Heart left ventricle (tissue), 16 donors: ENCODE data around the gene SMURF1. TPM values are rescaled to one million over a fixed set of nuclear protein-coding genes. Genes with fewer than 3 reads are reported as not detected.
"Not testable (repeated sequence)": the region's sequence is repeated elsewhere in the genome, so short reads cannot be mapped to it uniquely, and the experiment has no call there.

Experiments
- ATAC-seq, 4 donors: fragments of 200-7000 bp; cut with Tn5 transposase; one replicate each; pipeline ENCODE4 v1.9.1; 2020 to 2022; ENCODE audit warnings: moderate library complexity in 4 of 4, mild to moderate bottlenecking in 3 of 4, moderate number of reproducible peaks in 1 of 4
- DNase-seq, 5 donors: peaks; one replicate each; pipeline ENCODE4 v3.0.0-alpha.2; 2020
- H3K27ac ChIP-seq, 12 donors: fragments of 200-600 bp; sonication (generic) in 4 of 12; one replicate each; pipeline versions ENCODE4 v1.5.0 to v1.8.0; 2016 to 2022; ENCODE audit warnings: mild to moderate bottlenecking in 2 of 12
- H3K27me3 ChIP-seq, 9 donors: fragments of 200-600 bp; sonication (generic) in 2 of 9; one replicate each; pipeline versions ENCODE4 v1.5.1 to v1.8.0; 2016 to 2022; ENCODE audit warnings: mild to moderate bottlenecking in 3 of 9
- H3K36me3 ChIP-seq, 9 donors: fragments of 200-600 bp; sonication (generic) in 2 of 9; one replicate each; pipeline versions ENCODE4 v1.5.0 to v1.8.0; 2018 to 2022; ENCODE audit warnings: mild to moderate bottlenecking in 2 of 9
- H3K4me1 ChIP-seq, 12 donors: fragments of 200-600 bp; sonication (generic) in 4 of 12; one replicate each; pipeline versions ENCODE4 v1.5.0 to v1.8.0; 2016 to 2022; ENCODE audit warnings: mild to moderate bottlenecking in 3 of 12
- H3K4me3 ChIP-seq, 12 donors: fragments of 200-600 bp; sonication (generic) in 4 of 12; one replicate each; pipeline versions ENCODE4 v1.5.0 to v1.8.0; 2017 to 2022; ENCODE audit warnings: mild to moderate bottlenecking in 9 of 12, moderate library complexity in 4 of 12
- H3K9me3 ChIP-seq, 12 donors: fragments of 200-600 bp; sonication (generic) in 4 of 12; one replicate each; pipeline versions ENCODE4 v1.5.0 to v1.8.0; 2016 to 2022; ENCODE audit warnings: mild to moderate bottlenecking in 1 of 12
- CTCF ChIP-seq, 12 donors: fragments of 200-600 bp; sonication (generic) in 4 of 12; IDR thresholded peaks; one replicate each; pipeline versions ENCODE4 v1.5.0 to v1.8.0; 2018 to 2022; ENCODE audit warnings: antibody characterized with exemption in 12 of 12, mild to moderate bottlenecking in 5 of 12
- POLR2A ChIP-seq, 2 donors: fragments of 450-650 bp; IDR thresholded peaks; one replicate each; pipeline ENCODE4 v1.6.1; 2017; ENCODE audit warnings: antibody characterized with exemption in 2 of 2, mild to moderate bottlenecking in 2 of 2, moderate library complexity in 2 of 2
- WGBS, 4 donors: extraction: QIAGEN DNeasy Blood & Tissue Kit in 2 of 4; methylation state at CpG; one replicate each; pipeline versions ENCODE4 v1.1.5 to v1.1.7; 2013 to 2018; 5-methylcytosine and 5-hydroxymethylcytosine counted together
- intact Hi-C, 10 donors: fragments of 100-400 bp; cut with DNase I; formaldehyde crosslinking; loops; one replicate each; pipeline versions ENCODE4 v1.11.1 to v1.14.2; 2022
- polyA plus RNA-seq, 2 donors: library from polyadenylated mRNA; stranded (reverse); fragments of 200-250 nt; gene quantifications; one replicate each; pipeline ENCODE4 v1.2.3, GENCODE V29; 2013
- total RNA-seq, 9 donors: library from RNA; depleted of rRNA in 2 of 9; stranded (reverse); fragments of >200 nt in 2 of 9; fragmentation: NEBNext Ultra II Directional in 3 of 9; extraction: Animal tissue kit (Norgen Biotek cat#: 25700) in 3 of 9; gene quantifications; one replicate each; pipeline versions ENCODE4 v1.1.0 to v1.2.4, GENCODE V29; 2016 to 2023
- donor health status: ischemic (EF 13 %, LVEDD 7.1; RV severe dilation, severe dysfunction).
- donor health status: healthy with polysubstance abuse.
- donor health status: DM: no; HTN: yes; CAD: no.
- donor health status: DM: no; HTN: no; CAD: no.
- donor health status: ischemic (EF 25% LVEDD 6.9; RV normal size, moderate dysfunction).
- donor health status: ischemic (EF 25% LVEDD 5.7; RV mildly dilated, moderate dysfunction).
- donor health status: healthy.
- donor health status: DM: yes; HTN: yes; CAD: no.
- donor health status: ischemic (EF 35%, LVEDD 5.7; RV mildly dilated, moderate dysfunction).
- donor health status: nonischemic (EF 11% LVEDD 7.7; RV severe dilation, severe dysfunction).
- donor health status: DM: yes; HTN: yes; CAD: no.
- donor health status: PGD.
- donor health status: ischemic (EF 29% LVEDD 5.4; RV normal size, mild dysfunction).
- donor health status: nonischemic (EF 23%, LVEDD 6.1; RV moderate dilation, normal function).

Gene SMURF1
- total and polyA plus RNA-seq, 11 donors, result 3.5 to 15.4 (median 12.4) TPM

- ATAC-seq, result no peak
- peaks cover 0 to 9% (median 0%) of the 10 kb centered on the region in 12 donors for H3K4me1 ChIP-seq
- 94% methylated on average over 15 of the region's 15 CpGs for WGBS, 4 donors
- intact Hi-C loops, result loop anchor here in 6 of 10 donors (5.0 to 10.0 kb wide), 2 partner anchors 95 to 97 kb away; partner anchors contain the start of gene SMURF1 (in 6 of the 6)
- H3K27me3 ChIP-seq, result no peaks in the 10 kb centered on the region
- no peak overlapping the region for H3K4me3 ChIP-seq
- no peak for DNase-seq
- H3K27ac ChIP-seq, result no peak overlapping the region
- H3K36me3 ChIP-seq, result peaks cover 4 to 100% (median 96%) of the 10 kb centered on the region in 9 donors
- TF ChIP-seq POLR2A (IDR thresholded peaks at IDR 0.05) (no peak), CTCF (IDR thresholded peaks at IDR 0.05) (no peak)
- no peaks in the 10 kb centered on the region for H3K9me3 ChIP-seq
These were observed 96.3 kb downstream of the SMURF1 start for GRCh38 chr7:99047526-99048077.

GRCh38 chr7:99046722-99047121, 97.2 kb downstream of the SMURF1 start:
- intact Hi-C loops, result loop anchor here in 6 of 10 donors (5.0 to 10.0 kb wide), 2 partner anchors 96 to 98 kb away; partner anchors contain the start of gene SMURF1 (in 6 of the 6)
- Histone ChIP-seq H3K27ac (no peak overlapping the region), H3K27me3 (no peaks in the 10 kb centered on the region), H3K4me3 (no peak overlapping the region), H3K9me3 (no peaks in the 10 kb centered on the region), H3K4me1 (peaks cover 0 to 13% (median 0%) of the 10 kb centered on the region in 12 donors), H3K36me3 (peaks cover 4 to 99% (median 95%) of the 10 kb centered on the region in 9 donors)
- WGBS, 4 donors, result 92 to 96% (median 94%) methylated on average over 7 to 8 of the region's 8 CpGs
- ATAC-seq (no peak), DNase-seq (no peak)
- TF ChIP-seq POLR2A (IDR thresholded peaks at IDR 0.05) (no peak), CTCF (IDR thresholded peaks at IDR 0.05) (no peak)

DNA sequence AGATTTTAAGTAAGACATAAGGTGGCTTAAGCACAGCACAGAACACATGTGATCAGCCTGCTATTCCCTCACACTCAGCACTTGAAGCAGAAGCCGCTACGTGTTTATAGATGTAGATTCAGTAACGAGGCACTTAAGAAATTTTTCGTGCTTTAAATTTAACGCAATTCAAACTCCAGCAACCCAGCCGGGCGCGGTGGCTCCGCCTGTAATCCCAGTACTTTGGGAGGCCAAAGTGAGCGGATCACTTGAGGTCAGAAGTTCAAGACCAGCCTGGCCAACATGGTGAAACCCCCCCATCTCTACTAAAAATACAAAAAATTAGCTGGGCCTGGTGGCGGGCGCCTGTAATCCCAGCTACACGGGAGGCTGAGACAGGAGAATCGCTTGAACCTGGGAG, 97.6 kb downstream of the SMURF1 start:
- H3K4me1 ChIP-seq, result peaks cover 0 to 17% (median 0%) of the 10 kb centered on the region in 12 donors
- 86 to 90% (median 88%) methylated on average over 14 of the region's 14 CpGs for WGBS, 4 donors
- not testable (repeated sequence) for DNase-seq, H3K4me3 ChIP-seq, H3K27ac ChIP-seq, ATAC-seq, H3K9me3 ChIP-seq, H3K27me3 ChIP-seq
- intact Hi-C loops, result loop anchor here in 6 of 10 donors (5.0 to 10.0 kb wide), 2 partner anchors 96 to 99 kb away; partner anchors contain the start of gene SMURF1 (in 6 of the 6)
- H3K36me3 ChIP-seq, result peaks cover 4 to 99% (median 95%) of the 10 kb centered on the region in 9 donors

GRCh38 chr7:99044858-99045257, 99.0 kb downstream of the SMURF1 start:
- H3K36me3 ChIP-seq, result peaks cover 4 to 98% (median 93%) of the 10 kb centered on the region in 9 donors
- peaks cover 0 to 30% (median 4%) of the 10 kb centered on the region in 12 donors for H3K4me1 ChIP-seq
- not testable (repeated sequence) for H3K27ac ChIP-seq, H3K27me3 ChIP-seq, DNase-seq, H3K9me3 ChIP-seq, ATAC-seq, H3K4me3 ChIP-seq
- 91 to 99% (median 94%) methylated on average over 3 of the region's 3 CpGs for WGBS, 4 donors
- intact Hi-C loops, result loop anchor here (1.0 to 10.0 kb wide), 3 partner anchors 97 to 266 kb away; partner anchors contain the start of gene SMURF1 (in 10 of the 10)

DNA sequence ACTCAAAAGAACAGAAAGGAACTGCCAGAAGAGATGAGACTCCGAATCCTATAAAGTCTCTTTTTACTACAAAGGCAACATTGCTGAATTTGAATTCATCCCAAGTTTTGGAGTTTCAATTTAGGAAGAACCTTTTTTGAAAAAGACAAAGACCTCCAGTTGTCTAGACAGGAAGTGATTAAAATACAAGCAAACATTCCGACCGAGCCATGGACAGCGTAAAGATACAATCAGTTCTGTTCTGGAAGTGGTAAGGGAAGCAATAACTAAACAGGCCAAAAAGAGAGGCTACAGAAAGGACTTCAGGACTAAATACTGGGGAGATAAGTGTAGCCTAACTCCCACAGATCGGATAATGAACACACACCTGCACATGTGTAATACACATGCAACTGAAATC, 101.0 kb downstream of the SMURF1 start:
- intact Hi-C loops, result loop anchor here in 8 of 10 donors (2.0 to 10.0 kb wide), 3 partner anchors 99 to 270 kb away; partner anchors contain the start of gene SMURF1 (in 8 of the 8)
- 51 to 61% (median 52%) methylated on average over 5 of the region's 5 CpGs for WGBS, 4 donors
- Histone ChIP-seq H3K27me3 (no peaks in the 10 kb centered on the region), H3K9me3 (no peaks in the 10 kb centered on the region), H3K4me3 (no peak overlapping the region), H3K4me1 (peaks cover 0 to 30% (median 4%) of the 10 kb centered on the region in 12 donors), H3K36me3 (peaks cover 4 to 98% (median 93%) of the 10 kb centered on the region in 9 donors), H3K27ac (peak overlapping the region in 4 of 12 donors; percentile 6 to 30 (median 22))
- TF ChIP-seq CTCF (IDR thresholded peaks at IDR 0.05) (no peak), POLR2A (IDR thresholded peaks at IDR 0.05) (no peak)
- peak in 1 of 4 donors; percentile 15 for ATAC-seq
- DNase-seq, result no peak
